Esophagus muscularis mucosa (tissue), 4 donors: Measurements from ENCODE around the gene TRAP1. TPM values are rescaled to one million over a fixed set of nuclear protein-coding genes. Genes with fewer than 3 reads are reported as not detected.

Source experiments
- DNase-seq: peaks from one replicate; pipeline ENCODE4 v3.0.0-alpha.2; 2017; ENCODE audit errors: extremely low spot score
- H3K27ac ChIP-seq, 4 donors: fragments of 200-600 bp; sonication (generic); replicated peaks in 1 of 4; 1 replicate in 3 of 4; 2 replicates in 1 of 4; pipeline ENCODE4 v1.5.1; 2016 to 2019; ENCODE audit warnings: mild to moderate bottlenecking in 1 of 4
- H3K27me3 ChIP-seq, 4 donors: fragments of 200-600 bp; sonication (generic); one replicate each; pipeline versions ENCODE4 v1.5.1 to v1.6.0; 2016 to 2019
- H3K36me3 ChIP-seq, 4 donors: fragments of 200-600 bp; sonication (generic); one replicate each; pipeline ENCODE4 v1.5.1; 2016 to 2019
- H3K4me1 ChIP-seq, 4 donors: fragments of 200-600 bp; sonication (generic); one replicate each; pipeline ENCODE4 v1.5.1; 2016 to 2019
- H3K4me3 ChIP-seq, 4 donors: fragments of 200-600 bp; sonication (generic); 1 replicate in 2 of 4; 2 replicates in 2 of 4; pipeline ENCODE4 v1.5.1; 2016 to 2019; ENCODE audit warnings: mild to moderate bottlenecking in 4 of 4, moderate library complexity in 1 of 4
- H3K9me3 ChIP-seq, 4 donors: fragments of 200-600 bp; sonication (generic); 1 replicate in 3 of 4; 2 replicates in 1 of 4; pipeline ENCODE4 v1.5.1; 2016 to 2019
- CTCF ChIP-seq, 3 experiments: fragments of 200-600 bp in 2 of 3; fragments of 450-650 bp in 1 of 3; sonication (generic) in 2 of 3; IDR thresholded peaks; one replicate each; pipeline ENCODE4 v1.5.1; 2017 to 2019; ENCODE audit warnings: antibody characterized with exemption in 3 of 3, mild to moderate bottlenecking in 2 of 3, moderate library complexity in 1 of 3
- EP300 ChIP-seq: sonication (generic); formaldehyde crosslinking; IDR thresholded peaks from one replicate; pipeline ENCODE4 v1.6.1; 2017; ENCODE audit warnings: antibody characterized with exemption
- POLR2A ChIP-seq: fragments of 450-650 bp; IDR thresholded peaks from one replicate; pipeline ENCODE4 v1.6.1; 2017; ENCODE audit warnings: antibody characterized with exemption, moderate library complexity, mild to moderate bottlenecking, low read depth
- POLR2AphosphoS5 ChIP-seq, 2 donors: sonication (generic); formaldehyde crosslinking; IDR thresholded peaks; one replicate each; pipeline ENCODE4 v1.6.1; 2017; ENCODE audit warnings: antibody characterized with exemption in 2 of 2
- WGBS: methylation state at CpG from one replicate; pipeline ENCODE4 v1.1.5; 2018; 5-methylcytosine and 5-hydroxymethylcytosine counted together
- intact Hi-C: fragments of 100-400 bp; cut with DNase I; formaldehyde crosslinking; loops from one replicate; pipeline ENCODE4 v1.15.1; 2023
- total RNA-seq, 4 donors: library from RNA; depleted of rRNA; stranded (reverse); fragments of >200 nt; gene quantifications; one replicate each; pipeline versions ENCODE4 v1.1.0 to v1.2.1, GENCODE V29; 2016

Gene TRAP1
- total RNA-seq, 4 donors from 2014 or later, result 43.6 to 63.7 (median 46.8) TPM

- no peak overlapping the region for H3K27ac ChIP-seq
- TF ChIP-seq EP300 (no peak), CTCF (IDR thresholded peaks at IDR 0.05) (no peak), POLR2AphosphoS5 (IDR thresholded peaks at IDR 0.05) (no peak), POLR2A (no peak)
- intact Hi-C loops, result no loop called here
- no peaks in the 10 kb centered on the region for H3K4me1 ChIP-seq
- H3K27me3 ChIP-seq, result no peaks in the 10 kb centered on the region
- no peak for DNase-seq
- H3K9me3 ChIP-seq, result no peaks in the 10 kb centered on the region
- H3K4me3 ChIP-seq, result no peak overlapping the region
- 67% methylated on average over 6 of the region's 6 CpGs for WGBS
- peaks cover 0 to 35% (median 25%) of the 10 kb centered on the region in 4 donors for H3K36me3 ChIP-seq
Measured at GRCh38 chr16:3645108-3645503, 72.2 kb downstream of the TRAP1 start.

- H3K9me3 ChIP-seq, result no peaks in the 10 kb centered on the region
- no peak overlapping the region for H3K27ac ChIP-seq
- H3K4me3 ChIP-seq, result no peak overlapping the region
- TF ChIP-seq POLR2AphosphoS5 (IDR thresholded peaks at IDR 0.05), result no peak
- no peak for TF ChIP-seq POLR2A
- no peak for TF ChIP-seq CTCF (IDR thresholded peaks at IDR 0.05)
- TF ChIP-seq EP300, result no peak
- DNase-seq, result no peak
- WGBS, result 84% methylated on average over 12 of the region's 14 CpGs
- H3K4me1 ChIP-seq, result no peaks in the 10 kb centered on the region
- peaks cover 0 to 37% (median 25%) of the 10 kb centered on the region in 4 donors for H3K36me3 ChIP-seq
- H3K27me3 ChIP-seq, result no peaks in the 10 kb centered on the region
- intact Hi-C loops, result no loop called here
Measured at GRCh38 chr16:3643095-3643730, 74.1 kb downstream of the TRAP1 start.

GRCh38 chr16:3642397-3643094 is 74.8 kb downstream of the TRAP1 start:
- no peaks in the 10 kb centered on the region for H3K27me3 ChIP-seq
- peaks cover 0 to 37% (median 25%) of the 10 kb centered on the region in 4 donors for H3K36me3 ChIP-seq
- H3K4me3 ChIP-seq, result no peak overlapping the region
- peaks cover 0 to 2% (median 0%) of the 10 kb centered on the region in 4 donors for H3K4me1 ChIP-seq
- intact Hi-C loops, result no loop called here
- H3K9me3 ChIP-seq, result no peaks in the 10 kb centered on the region
- no peak for TF ChIP-seq POLR2A
- TF ChIP-seq CTCF (IDR thresholded peaks at IDR 0.05), result no peak
- no peak overlapping the region for H3K27ac ChIP-seq
- WGBS, result 75% methylated on average over 21 of the region's 21 CpGs
- no peak for DNase-seq

GRCh38 chr16:3641801-3642396 is 75.4 kb downstream of the TRAP1 start:
- no peak for DNase-seq
- Histone ChIP-seq H3K36me3 (peaks cover 0 to 37% (median 25%) of the 10 kb centered on the region in 4 donors), H3K4me1 (peaks cover 0 to 7% (median 0%) of the 10 kb centered on the region in 4 donors), H3K4me3 (no peak overlapping the region), H3K27ac (no peak overlapping the region), H3K27me3 (no peaks in the 10 kb centered on the region), H3K9me3 (no peaks in the 10 kb centered on the region)
- TF ChIP-seq POLR2A (no peak), EP300 (no peak), CTCF (IDR thresholded peaks at IDR 0.05) (no peak), POLR2AphosphoS5 (IDR thresholded peaks at IDR 0.05) (no peak)
- intact Hi-C loops, result no loop called here
- 90% methylated on average over 9 of the region's 9 CpGs for WGBS
